IMR-90 (cell line): ENCODE results near the gene BCO2.

Experiments used
- BHLHE40 ChIP-seq: fragments of 150-350 bp; IDR thresholded peaks from 2 replicates; pipeline ENCODE4 v1.6.1; 2016; ENCODE audit warnings: mild to moderate bottlenecking, low read depth, low read length
- CEBPB ChIP-seq: IDR thresholded peaks from 2 replicates; pipeline ENCODE4 v1.6.1; 2012; ENCODE audit warnings: low read depth, low read length, improper control_type of control experiment
- CTCF ChIP-seq: conservative IDR thresholded peaks from 2 replicates; pipeline ENCODE4 v1.5.1; 2012; ENCODE audit warnings: mild to moderate bottlenecking, low read depth, low read length, improper control_type of control experiment
- ELK1 ChIP-seq: fragments of 150-350 bp; IDR thresholded peaks from 2 replicates; pipeline ENCODE4 v1.6.1; 2016; ENCODE audit warnings: low read depth, mild to moderate bottlenecking, low read length, moderate library complexity, borderline replicate concordance
- FOS ChIP-seq: fragments of 150-350 bp; IDR thresholded peaks from 2 replicates; pipeline ENCODE4 v1.6.1; 2016; ENCODE audit warnings: low read depth, low read length
- MAFK ChIP-seq: IDR thresholded peaks from 2 replicates; pipeline ENCODE4 v1.6.1; 2012; ENCODE audit warnings: low read depth, low read length, improper control_type of control experiment
- MAZ ChIP-seq: IDR thresholded peaks from 2 replicates; pipeline ENCODE4 v1.6.1; 2012; ENCODE audit warnings: low read depth, mild to moderate bottlenecking, low read length, improper control_type of control experiment, moderate library complexity, borderline replicate concordance
- MXI1 ChIP-seq: IDR thresholded peaks from 2 replicates; pipeline ENCODE4 v1.6.1; 2012; ENCODE audit warnings: low read depth, mild to moderate bottlenecking, low read length, moderate library complexity, borderline replicate concordance
- POLR2A ChIP-seq: IDR thresholded peaks from 2 replicates; pipeline ENCODE4 v1.6.1; 2012; ENCODE audit warnings: mild to moderate bottlenecking, low read depth, low read length
- RAD21 ChIP-seq: IDR thresholded peaks from 2 replicates; pipeline ENCODE4 v1.6.1; 2012; ENCODE audit warnings: low read length, improper control_type of control experiment
- RCOR1 ChIP-seq: IDR thresholded peaks from 2 replicates; pipeline ENCODE4 v1.6.1; 2012; ENCODE audit warnings: mild to moderate bottlenecking, low read length, improper control_type of control experiment; ENCODE audit not compliant: insufficient replicate concordance
- RFX5 ChIP-seq: IDR thresholded peaks from 2 replicates; pipeline ENCODE4 v1.8.0; 2012; ENCODE audit warnings: low read depth, mild to moderate bottlenecking, low read length, moderate library complexity
- SMC3 ChIP-seq: fragments of 150-350 bp; IDR thresholded peaks from 2 replicates; pipeline ENCODE4 v1.6.1; 2016; ENCODE audit warnings: low read depth, mild to moderate bottlenecking, antibody characterized with exemption, low read length, moderate library complexity
- USF2 ChIP-seq: fragments of 150-350 bp; IDR thresholded peaks from 2 replicates; pipeline ENCODE4 v1.6.1; 2017; ENCODE audit warnings: mild to moderate bottlenecking, antibody characterized with exemption, low read length, low read depth

- TF ChIP-seq CTCF (no peak), SMC3 (no peak), RFX5 (no peak), FOS (no peak), POLR2A (no peak), RAD21 (no peak), MAZ (no peak), USF2 (no peak), MXI1 (no peak), MAFK (no peak), ELK1 (no peak), RCOR1 (no peak), CEBPB (no peak), BHLHE40 (no peak)
Observed at GRCh38 chr11:112129656-112130055, 45.7 kb upstream of the BCO2 start.
